Upper lobe of left lung (tissue), 4 donors: ENCODE data around the gene PLEKHA1.

Experiments used
- EP300 ChIP-seq, 4 donors: sonication (generic); formaldehyde crosslinking; IDR thresholded peaks; one replicate each; pipeline ENCODE4 v1.5.1; 2017; ENCODE audit warnings: antibody characterized with exemption in 4 of 4, control low read depth in 2 of 4
- POLR2A ChIP-seq, 4 donors: fragments of 450-650 bp; IDR thresholded peaks; one replicate each; pipeline ENCODE4 v1.5.1; 2016 to 2017; ENCODE audit warnings: antibody characterized with exemption in 4 of 4, mild to moderate bottlenecking in 2 of 4
- POLR2AphosphoS5 ChIP-seq, 2 donors: sonication (generic); formaldehyde crosslinking; IDR thresholded peaks; one replicate each; pipeline ENCODE4 v1.5.1; 2017; ENCODE audit warnings: antibody characterized with exemption in 2 of 2
- TF ChIP-seq, protein P1 (sequence below), 6 experiments: fragments of 450-650 bp in 4 of 6; fragments of 200-600 bp in 2 of 6; sonication (generic) in 2 of 6; IDR thresholded peaks; one replicate each; pipeline ENCODE4 v1.5.1; 2016 to 2019; ENCODE audit warnings: antibody characterized with exemption in 6 of 6

DNA sequence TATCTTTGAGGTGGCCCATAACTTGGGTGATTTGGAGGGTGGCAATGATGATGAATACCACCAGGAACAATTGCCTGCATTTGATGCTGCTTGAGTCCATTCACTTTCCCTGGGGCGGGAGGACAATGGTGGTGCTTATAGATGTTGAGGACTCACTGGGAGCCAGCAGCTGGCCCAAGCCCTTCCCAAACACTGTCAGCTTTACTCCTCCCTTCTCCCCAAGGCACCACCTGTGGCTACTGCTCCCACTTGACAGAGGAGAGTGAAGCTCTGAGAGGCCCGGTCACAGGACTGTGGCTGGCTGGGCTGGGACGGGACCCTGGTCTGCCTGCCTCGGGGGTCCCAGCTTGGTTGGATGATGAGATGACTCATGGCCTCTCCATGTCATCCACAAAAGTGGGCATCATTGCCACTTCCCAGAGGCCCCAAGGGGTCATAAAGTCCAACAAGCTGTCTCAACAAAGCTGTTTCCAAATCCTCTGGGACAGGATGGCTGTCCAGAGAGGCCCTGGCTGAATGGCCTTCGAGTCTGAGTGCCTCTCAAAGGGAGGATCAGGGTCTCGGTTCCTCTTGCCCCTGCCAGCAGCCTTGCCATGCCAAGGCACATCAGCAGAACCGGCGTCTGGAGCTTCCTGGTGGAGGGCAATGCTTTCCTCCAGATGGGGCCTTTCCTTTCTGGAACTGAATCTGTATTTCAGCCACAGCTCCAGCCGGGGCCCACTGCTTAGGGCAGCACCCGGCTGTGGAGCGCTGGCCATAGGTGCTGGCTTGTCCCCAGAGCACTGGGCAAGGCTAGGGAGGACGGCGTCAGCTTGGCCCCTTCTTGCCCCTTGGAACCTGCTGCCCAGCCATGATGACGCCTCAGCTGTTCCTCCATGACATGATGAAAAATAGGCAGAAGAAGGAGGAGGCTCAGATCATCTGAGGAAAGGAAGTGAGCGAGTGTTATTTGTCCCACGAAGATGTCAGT lies 47.0 kb upstream of the PLEKHA1 start:
- TF ChIP-seq, protein P1, sequence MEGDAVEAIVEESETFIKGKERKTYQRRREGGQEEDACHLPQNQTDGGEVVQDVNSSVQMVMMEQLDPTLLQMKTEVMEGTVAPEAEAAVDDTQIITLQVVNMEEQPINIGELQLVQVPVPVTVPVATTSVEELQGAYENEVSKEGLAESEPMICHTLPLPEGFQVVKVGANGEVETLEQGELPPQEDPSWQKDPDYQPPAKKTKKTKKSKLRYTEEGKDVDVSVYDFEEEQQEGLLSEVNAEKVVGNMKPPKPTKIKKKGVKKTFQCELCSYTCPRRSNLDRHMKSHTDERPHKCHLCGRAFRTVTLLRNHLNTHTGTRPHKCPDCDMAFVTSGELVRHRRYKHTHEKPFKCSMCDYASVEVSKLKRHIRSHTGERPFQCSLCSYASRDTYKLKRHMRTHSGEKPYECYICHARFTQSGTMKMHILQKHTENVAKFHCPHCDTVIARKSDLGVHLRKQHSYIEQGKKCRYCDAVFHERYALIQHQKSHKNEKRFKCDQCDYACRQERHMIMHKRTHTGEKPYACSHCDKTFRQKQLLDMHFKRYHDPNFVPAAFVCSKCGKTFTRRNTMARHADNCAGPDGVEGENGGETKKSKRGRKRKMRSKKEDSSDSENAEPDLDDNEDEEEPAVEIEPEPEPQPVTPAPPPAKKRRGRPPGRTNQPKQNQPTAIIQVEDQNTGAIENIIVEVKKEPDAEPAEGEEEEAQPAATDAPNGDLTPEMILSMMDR (IDR thresholded peaks at IDR 0.05): no peak
- TF ChIP-seq POLR2A (IDR thresholded peaks at IDR 0.05): no peak
- no peak for TF ChIP-seq POLR2AphosphoS5 (IDR thresholded peaks at IDR 0.05)
- TF ChIP-seq EP300 (IDR thresholded peaks at IDR 0.05): no peak
